ENCODE measurements around the gene HECW1.

The HECW1 gene

GRCh38 chr7:43384616-43385308, 272.3 kb downstream of the HECW1 start (continued):
- TF ChIP-seq PRDM10 (tag by site-specific recombination; IDR thresholded peaks at IDR 0.05) (no peak), ZNF510 (tag by site-specific recombination; IDR thresholded peaks at IDR 0.05; ENCODE audit: insufficient replicate concordance) (no peak), ZNF324 (tag by site-specific recombination; IDR thresholded peaks at IDR 0.05) (no peak)

GRCh38 chr7:43385309-43385680, 272.8 kb downstream of the HECW1 start:
- H3K4me1 ChIP-seq (ENCODE audit: control insufficient read depth, insufficient read depth, low read length) = no peaks in the 10 kb centered on the region
- POLR2A ChIA-PET = no interaction called here
- TF ChIP-seq KLF17 (tag by site-specific recombination; IDR thresholded peaks at IDR 0.05) = no peak
- TF ChIP-seq ZSCAN23 (tag by site-specific recombination; IDR thresholded peaks at IDR 0.05) = no peak
- no peak for TF ChIP-seq WT1 (tag by site-specific recombination; IDR thresholded peaks at IDR 0.05)
- no peak for TF ChIP-seq ZNF692 (tag by site-specific recombination; IDR thresholded peaks at IDR 0.05)
- TF ChIP-seq ZNF549 (tag by site-specific recombination; IDR thresholded peaks at IDR 0.05) = no peak
- no peak for TF ChIP-seq TRIM28 (IDR thresholded peaks at IDR 0.05; ENCODE audit: borderline replicate concordance, low read length)
- no peak for TF ChIP-seq ZNF645 (tag by site-specific recombination; IDR thresholded peaks at IDR 0.05)
- TF ChIP-seq ZBTB44 (tag by site-specific recombination; IDR thresholded peaks at IDR 0.05) = no peak
- no peak for TF ChIP-seq ZNF639 (tag by site-specific recombination; IDR thresholded peaks at IDR 0.05)
- TF ChIP-seq ZNF571 (tag by site-specific recombination; IDR thresholded peaks at IDR 0.05) = no peak
- TF ChIP-seq ZNF335 (tag by site-specific recombination; conservative IDR thresholded peaks at IDR 0.05) = no peak
- TF ChIP-seq KLF9 (tag by site-specific recombination; IDR thresholded peaks at IDR 0.05; ENCODE audit: low read depth) = no peak
- no peak for TF ChIP-seq ZNF558 (tag by site-specific recombination; IDR thresholded peaks at IDR 0.05)
- no peak for TF ChIP-seq ZNF248 (tag by site-specific recombination; IDR thresholded peaks at IDR 0.05)
- no peak for TF ChIP-seq ZNF747 (tag by site-specific recombination; IDR thresholded peaks at IDR 0.05)
- no peak for TF ChIP-seq ZNF548 (tag by site-specific recombination; IDR thresholded peaks at IDR 0.05)
- TF ChIP-seq BCL11B (tag by site-specific recombination; IDR thresholded peaks at IDR 0.05; ENCODE audit: low read depth) = no peak
- TF ChIP-seq ZNF239 (tag by site-specific recombination; IDR thresholded peaks at IDR 0.05) = no peak
- no peak for TF ChIP-seq SP7 (tag by site-specific recombination; IDR thresholded peaks at IDR 0.05)
- TF ChIP-seq ZNF398 (tag by site-specific recombination; IDR thresholded peaks at IDR 0.05) = no peak
- H3K36me3 ChIP-seq (ENCODE audit: control insufficient read depth in 2 of 2, insufficient read depth in 1 of 2, low read length in 2 of 2) = no peaks in the 10 kb centered on the region
- no peak overlapping the region for H3K4me3 ChIP-seq (ENCODE audit: low read depth, low read length)
- CTCF ChIA-PET = interaction anchor here (1.1 kb wide), 1 partner anchor 444 kb away, joined by 3 read pairs; no protein-coding TSS in a partner anchor
- H3K9me3 ChIP-seq (ENCODE audit: control insufficient read depth, insufficient read depth, low read depth, low read length) = no peaks in the 10 kb centered on the region
- no peak overlapping the region for H3K27ac ChIP-seq (ENCODE audit: extremely low read depth, low read depth, low read length)
